GM12878 (cell line): Measurements from ENCODE around the gene NAA38. TPM values are rescaled to one million over a fixed set of nuclear protein-coding genes. Genes with fewer than 3 reads are reported as not detected.

Experiments
- BCL11A ChIP-seq: IDR thresholded peaks from 2 replicates; pipeline ENCODE4 v1.6.1; 2011; ENCODE audit warnings: low read depth, low read length
- BHLHE40 ChIP-seq, 2 experiments: fragments of 450-650 bp in 1 of 2; IDR thresholded peaks; 2 replicates each; pipeline ENCODE4 v1.6.1; 2011 to 2017; ENCODE audit warnings: low read depth in 2 of 2, borderline replicate concordance in 1 of 2, improper control_type of control experiment in 1 of 2, low read length in 1 of 2, mild to moderate bottlenecking in 1 of 2
- HDAC6 ChIP-seq: fragments of 200-600 bp; sonication (generic); IDR thresholded peaks from one replicate; pipeline ENCODE4 v1.8.0; 2017; ENCODE audit warnings: antibody characterized with exemption; ENCODE audit not compliant: unreplicated experiment
- JUNB ChIP-seq: IDR thresholded peaks from 2 replicates; pipeline ENCODE4 v1.6.1; 2016; ENCODE audit warnings: antibody characterized with exemption, mild to moderate bottlenecking
- NFYB ChIP-seq: IDR thresholded peaks from 2 replicates; pipeline ENCODE4 v1.6.1; 2011; ENCODE audit warnings: low read depth, mild to moderate bottlenecking, low read length, improper control_type of control experiment, moderate library complexity; ENCODE audit not compliant: insufficient read depth
- NR2C2 ChIP-seq: IDR thresholded peaks from 2 replicates; pipeline ENCODE4 v1.6.1; 2011; ENCODE audit warnings: borderline replicate concordance, low read depth; ENCODE audit not compliant: control insufficient read depth, insufficient read length
- RAD21 ChIP-seq: IDR thresholded peaks from 2 replicates; pipeline ENCODE4 v1.6.1; 2011; ENCODE audit warnings: mild to moderate bottlenecking, low read depth, low read length, moderate library complexity; ENCODE audit not compliant: insufficient read depth
- SIN3A ChIP-seq: IDR thresholded peaks from 2 replicates; pipeline ENCODE4 v1.6.1; 2012; ENCODE audit warnings: low read depth, low read length, improper control_type of control experiment
- SMAD5 ChIP-seq: IDR thresholded peaks from 2 replicates; pipeline ENCODE4 v1.6.1; 2016; ENCODE audit warnings: antibody characterized with exemption, low read depth
- YBX1 ChIP-seq: fragments of 450-650 bp; IDR thresholded peaks from 2 replicates; pipeline ENCODE4 v1.6.1; 2016; ENCODE audit warnings: antibody characterized with exemption
- ZBED1 ChIP-seq: IDR thresholded peaks from 2 replicates; pipeline ENCODE4 v1.6.1; 2016; ENCODE audit warnings: borderline replicate concordance
- ZNF217 ChIP-seq: fragments of 450-650 bp; IDR thresholded peaks from 2 replicates; pipeline ENCODE4 v1.6.1; 2017; ENCODE audit warnings: antibody characterized with exemption, mild to moderate bottlenecking
- ZZZ3 ChIP-seq: IDR thresholded peaks from 2 replicates; pipeline ENCODE4 v1.6.1; 2011; ENCODE audit warnings: low read depth; ENCODE audit not compliant: control insufficient read depth, insufficient read length
- polyA plus RNA-seq, 11 experiments: library from polyadenylated mRNA; depleted of rRNA in 4 of 11; unstranded in 6 of 11; stranded (reverse) in 5 of 11; fragments of >200 nt; fragmentation: Nextera tagmentation in 4 of 11; fragmentation: Illumina TruSeq in 1 of 11; extraction: Ambion mirVana in 4 of 11; extraction: Trizol in 1 of 11; gene quantifications; 1 replicate in 1 of 11; 2 replicates in 10 of 11; pipeline versions ENCODE4 v1.2.1 to v1.2.3, GENCODE V29; 2011 to 2016; ENCODE audit warnings: inconsistent platforms in 2 of 11, missing spikeins in 2 of 11, low read depth in 1 of 11
- total RNA-seq, 4 experiments: library from RNA; depleted of rRNA in 3 of 4; stranded (reverse); fragments of >200 nt in 3 of 4; fragmentation: Illumina TruSeq in 1 of 4; extraction: Trizol in 1 of 4; gene quantifications; 2 replicates each; pipeline versions ENCODE4 v1.2.1 to v1.2.3, GENCODE V29; 2013 to 2021
- TF ChIP-seq, protein P1 (sequence below): fragments of 450-650 bp; IDR thresholded peaks from 2 replicates; pipeline ENCODE4 v1.6.1; 2017; ENCODE audit warnings: low read depth, mild to moderate bottlenecking, moderate library complexity
- TF ChIP-seq, protein P2 (sequence below): fragments of 450-650 bp; IDR thresholded peaks from 2 replicates; pipeline ENCODE4 v1.6.1; 2017; ENCODE audit warnings: mild to moderate bottlenecking, low read depth, inconsistent platforms; ENCODE audit not compliant: poor library complexity, severe bottlenecking

Gene NAA38
- total and polyA plus RNA-seq, 10 of the 15 experiments (the other 5 are each of a cell fraction or from before 2014, with no cell fraction given) = 31.5 to 337 (median 215) TPM

- TF ChIP-seq JUNB (no peak), SIN3A (no peak), ZNF217 (no peak), NFYB (no peak), HDAC6 (no peak), BHLHE40 (IDR thresholded peaks at IDR 0.05; ENCODE audit: borderline replicate concordance in 1 of 2, low read depth in 2 of 2, low read length in 1 of 2) (no peak), SMAD5 (no peak), YBX1 (no peak), BCL11A (no peak), ZZZ3 (no peak), NR2C2 (no peak), ZBED1 (no peak), RAD21 (no peak)
- TF ChIP-seq, protein P1, sequence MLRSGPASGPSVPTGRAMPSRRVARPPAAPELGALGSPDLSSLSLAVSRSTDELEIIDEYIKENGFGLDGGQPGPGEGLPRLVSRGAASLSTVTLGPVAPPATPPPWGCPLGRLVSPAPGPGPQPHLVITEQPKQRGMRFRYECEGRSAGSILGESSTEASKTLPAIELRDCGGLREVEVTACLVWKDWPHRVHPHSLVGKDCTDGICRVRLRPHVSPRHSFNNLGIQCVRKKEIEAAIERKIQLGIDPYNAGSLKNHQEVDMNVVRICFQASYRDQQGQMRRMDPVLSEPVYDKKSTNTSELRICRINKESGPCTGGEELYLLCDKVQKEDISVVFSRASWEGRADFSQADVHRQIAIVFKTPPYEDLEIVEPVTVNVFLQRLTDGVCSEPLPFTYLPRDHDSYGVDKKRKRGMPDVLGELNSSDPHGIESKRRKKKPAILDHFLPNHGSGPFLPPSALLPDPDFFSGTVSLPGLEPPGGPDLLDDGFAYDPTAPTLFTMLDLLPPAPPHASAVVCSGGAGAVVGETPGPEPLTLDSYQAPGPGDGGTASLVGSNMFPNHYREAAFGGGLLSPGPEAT = no peak
- TF ChIP-seq, protein P2, sequence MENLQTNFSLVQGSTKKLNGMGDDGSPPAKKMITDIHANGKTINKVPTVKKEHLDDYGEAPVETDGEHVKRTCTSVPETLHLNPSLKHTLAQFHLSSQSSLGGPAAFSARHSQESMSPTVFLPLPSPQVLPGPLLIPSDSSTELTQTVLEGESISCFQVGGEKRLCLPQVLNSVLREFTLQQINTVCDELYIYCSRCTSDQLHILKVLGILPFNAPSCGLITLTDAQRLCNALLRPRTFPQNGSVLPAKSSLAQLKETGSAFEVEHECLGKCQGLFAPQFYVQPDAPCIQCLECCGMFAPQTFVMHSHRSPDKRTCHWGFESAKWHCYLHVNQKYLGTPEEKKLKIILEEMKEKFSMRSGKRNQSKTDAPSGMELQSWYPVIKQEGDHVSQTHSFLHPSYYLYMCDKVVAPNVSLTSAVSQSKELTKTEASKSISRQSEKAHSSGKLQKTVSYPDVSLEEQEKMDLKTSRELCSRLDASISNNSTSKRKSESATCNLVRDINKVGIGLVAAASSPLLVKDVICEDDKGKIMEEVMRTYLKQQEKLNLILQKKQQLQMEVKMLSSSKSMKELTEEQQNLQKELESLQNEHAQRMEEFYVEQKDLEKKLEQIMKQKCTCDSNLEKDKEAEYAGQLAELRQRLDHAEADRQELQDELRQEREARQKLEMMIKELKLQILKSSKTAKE = no peak
Measured at GRCh38 chr17:7823581-7824001, 33.8 kb downstream of the NAA38 start (continued).
